ENCODE measurements around the gene TFPT.

Gene TFPT

DNA sequence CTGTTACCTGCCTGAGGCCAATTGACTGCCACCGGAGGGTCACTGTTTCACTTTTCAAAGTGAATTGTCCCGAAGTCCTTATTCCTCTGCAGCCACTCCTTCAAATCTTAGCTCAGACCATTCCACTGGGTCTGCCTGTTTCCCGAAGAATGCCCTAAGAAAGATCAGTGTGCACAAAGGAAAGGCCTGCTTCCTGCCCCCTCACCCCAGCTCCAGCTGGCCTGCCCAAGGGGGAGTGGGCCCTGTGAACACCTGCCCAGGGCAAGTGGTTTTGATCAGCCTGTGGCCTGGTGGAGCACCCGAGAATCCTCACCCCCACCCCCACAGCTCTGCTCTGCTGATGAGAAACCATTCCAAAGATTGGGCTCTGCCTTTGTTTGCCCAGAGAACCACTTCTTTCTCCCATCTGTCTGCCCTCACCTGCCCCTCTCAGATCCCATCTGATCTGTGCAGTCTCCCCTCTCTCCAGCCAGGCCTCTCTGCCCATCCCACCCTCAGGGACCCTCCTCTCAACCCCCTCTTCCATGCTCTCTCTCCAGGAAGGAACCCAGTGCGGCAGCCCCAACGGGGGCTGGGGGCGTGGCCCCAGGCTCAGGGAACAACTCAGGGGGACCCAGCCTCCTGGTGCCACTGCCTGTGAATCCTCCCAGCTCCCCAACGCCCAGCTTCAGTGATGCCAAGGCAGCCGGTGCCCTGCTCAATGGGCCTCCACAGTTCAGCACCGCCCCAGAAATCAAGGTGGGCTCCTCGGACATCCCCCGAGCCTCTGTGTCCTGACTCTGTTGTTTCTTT, 33.8 kb upstream of the TFPT start:
- in situ Hi-C loops (cut with MboI; ENCODE audit: low sequenced_read_pairs): no loop called here

- in situ Hi-C loops (cut with MboI; ENCODE audit: low sequenced_read_pairs): no loop called here
Observed at GRCh38 chr19:54148158-54148557, 32.7 kb upstream of the TFPT start.

- in situ Hi-C loops (cut with MboI; ENCODE audit: low sequenced_read_pairs): no loop called here
Observed at GRCh38 chr19:54147676-54148075, 32.2 kb upstream of the TFPT start.

DNA sequence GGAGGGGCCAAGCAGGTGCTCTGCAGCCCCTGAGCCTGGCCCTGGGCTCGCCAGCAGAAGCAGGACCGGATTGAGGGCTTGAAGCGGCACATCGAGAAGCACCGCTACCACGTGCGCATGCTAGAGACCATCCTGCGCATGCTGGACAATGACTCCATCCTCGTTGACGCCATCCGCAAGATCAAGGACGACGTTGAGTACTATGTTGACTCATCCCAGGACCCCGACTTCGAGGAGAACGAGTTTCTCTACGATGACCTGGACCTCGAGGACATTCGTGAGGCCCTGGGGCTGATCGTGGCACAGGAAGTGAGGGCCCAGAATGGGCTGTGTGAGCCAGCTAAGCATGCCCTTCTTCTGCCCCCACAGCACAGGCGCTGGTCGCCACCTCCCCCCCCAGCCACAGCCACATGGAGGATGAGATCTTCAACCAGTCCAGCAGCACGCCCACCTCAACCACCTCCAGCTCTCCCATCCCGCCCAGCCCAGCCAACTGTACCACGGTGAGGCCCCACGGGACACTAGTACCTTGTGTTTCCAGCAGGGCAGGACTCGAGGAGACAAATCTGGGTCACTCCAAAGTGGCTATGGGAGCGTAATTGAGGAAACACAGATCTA, 30.2 kb upstream of the TFPT start:
- in situ Hi-C loops (cut with MboI; ENCODE audit: low sequenced_read_pairs): no loop called here

- in situ Hi-C loops (cut with MboI; ENCODE audit: low sequenced_read_pairs): no loop called here
Observed at GRCh38 chr19:54142166-54142780, 26.8 kb upstream of the TFPT start.

DNA sequence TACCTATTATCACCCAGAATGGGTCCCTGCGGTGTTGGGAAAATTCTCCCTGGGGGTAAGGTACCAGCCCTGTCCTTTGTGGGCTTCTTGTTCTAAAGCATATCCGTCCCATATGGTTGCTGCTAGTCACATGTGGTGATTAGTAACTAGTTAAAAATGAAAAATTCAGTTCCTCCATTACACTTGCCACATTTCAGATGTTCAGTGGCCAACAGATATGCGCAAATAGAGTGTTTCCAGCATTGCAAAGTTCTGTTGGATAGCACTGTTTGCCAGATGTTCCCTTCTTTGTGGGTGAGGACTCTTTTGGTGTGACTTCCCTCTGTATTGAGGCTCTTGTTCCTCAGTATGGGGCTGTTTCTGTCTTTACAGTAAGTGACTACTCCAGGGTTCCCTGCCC, 25.9 kb upstream of the TFPT start:
- in situ Hi-C loops (cut with MboI; ENCODE audit: low sequenced_read_pairs): no loop called here

- in situ Hi-C loops (cut with MboI; ENCODE audit: low sequenced_read_pairs): no loop called here
Observed at GRCh38 chr19:54138489-54139256, 23.2 kb upstream of the TFPT start.

- in situ Hi-C loops (cut with MboI; ENCODE audit: low sequenced_read_pairs): no loop called here
Observed at GRCh38 chr19:54137699-54138488, 22.4 kb upstream of the TFPT start, which contains the start of gene CNOT3. Gene CNOT3 (plus strand): TSS chr19:54137762. CDS start chr19:54142979, 5,217 bp downstream.

DNA sequence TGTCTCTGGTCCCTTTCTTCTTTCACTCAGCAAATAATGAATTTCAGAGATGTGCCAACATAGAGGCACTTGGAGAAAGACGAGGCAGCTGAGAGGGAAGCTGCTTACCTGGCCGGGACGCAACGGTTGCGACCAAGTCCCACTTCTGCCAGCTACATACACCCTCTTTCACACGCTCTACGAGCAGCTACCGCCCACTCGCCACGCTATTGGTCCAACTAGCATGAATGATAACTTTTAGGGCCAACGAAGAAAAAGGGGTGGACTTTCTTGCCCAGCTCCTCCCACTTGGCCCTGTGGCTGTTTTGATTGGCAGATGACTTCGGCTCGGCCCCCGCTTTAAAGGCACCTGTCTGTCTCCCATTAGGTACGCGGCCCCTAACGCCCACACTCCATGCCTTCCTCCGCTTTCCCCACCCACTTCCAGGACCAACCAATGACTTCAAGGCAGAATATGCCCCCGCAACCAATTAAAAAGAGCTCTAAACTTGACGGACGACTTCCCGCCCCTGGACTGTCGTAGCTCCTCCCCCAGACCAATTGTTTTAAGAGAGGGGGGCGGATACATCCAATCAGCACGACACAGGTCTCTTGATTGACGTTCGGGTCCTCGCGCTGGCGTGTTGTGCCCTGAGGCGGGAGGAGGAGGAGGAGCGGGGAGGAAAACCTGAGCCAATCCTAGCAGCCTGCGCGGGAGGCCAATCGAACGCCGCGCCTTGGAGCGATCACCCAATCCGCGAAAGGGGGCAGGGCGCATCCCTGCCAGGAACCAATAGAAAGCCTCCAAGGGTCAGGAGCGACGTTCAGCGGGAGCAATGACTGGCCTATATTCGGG, 21.6 kb upstream of the TFPT start:
- in situ Hi-C loops (cut with MboI; ENCODE audit: low sequenced_read_pairs): no loop called here

- in situ Hi-C loops (cut with MboI; ENCODE audit: low sequenced_read_pairs): no loop called here
Observed at GRCh38 chr19:54136086-54136863, 20.8 kb upstream of the TFPT start.

DNA sequence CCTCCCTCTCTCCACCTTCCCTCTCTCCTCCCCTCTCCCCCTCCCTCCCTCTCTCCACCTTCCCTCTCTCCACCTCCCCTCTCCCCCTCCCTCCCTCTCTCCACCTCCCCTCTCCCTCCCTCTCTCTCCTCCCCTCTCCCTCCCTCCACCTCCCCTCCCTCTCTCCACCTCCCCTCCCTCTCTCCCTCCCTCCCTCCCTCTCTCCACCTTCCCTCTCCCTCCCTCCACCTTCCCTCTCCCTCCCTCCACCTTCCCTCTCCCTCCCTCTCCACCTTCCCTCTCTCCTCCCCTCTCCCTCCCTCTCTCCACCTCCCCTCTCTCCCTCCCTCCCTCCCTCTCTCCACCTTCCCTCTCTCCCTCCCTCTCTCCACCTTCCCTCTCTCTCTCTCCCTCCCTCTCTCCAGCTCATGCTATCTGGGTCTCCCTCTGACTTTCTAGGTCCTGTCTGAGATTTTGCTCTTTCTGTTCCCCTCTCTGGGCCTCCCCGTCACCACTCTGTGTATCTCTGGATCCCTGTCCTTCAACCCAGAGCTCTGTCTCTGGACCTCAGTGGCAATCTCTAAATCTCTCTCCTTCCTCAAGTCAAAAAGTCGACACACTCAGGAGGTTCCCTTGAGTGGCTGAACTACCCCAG, 18.6 kb upstream of the TFPT start:
- in situ Hi-C loops (cut with MboI; ENCODE audit: low sequenced_read_pairs): no loop called here

GRCh38 chr19:54133312-54133956, 18.0 kb upstream of the TFPT start:
- in situ Hi-C loops (cut with MboI; ENCODE audit: low sequenced_read_pairs): no loop called here

GRCh38 chr19:54129617-54129996, 14.2 kb upstream of the TFPT start:
- in situ Hi-C loops (cut with MboI; ENCODE audit: low sequenced_read_pairs): no loop called here

DNA sequence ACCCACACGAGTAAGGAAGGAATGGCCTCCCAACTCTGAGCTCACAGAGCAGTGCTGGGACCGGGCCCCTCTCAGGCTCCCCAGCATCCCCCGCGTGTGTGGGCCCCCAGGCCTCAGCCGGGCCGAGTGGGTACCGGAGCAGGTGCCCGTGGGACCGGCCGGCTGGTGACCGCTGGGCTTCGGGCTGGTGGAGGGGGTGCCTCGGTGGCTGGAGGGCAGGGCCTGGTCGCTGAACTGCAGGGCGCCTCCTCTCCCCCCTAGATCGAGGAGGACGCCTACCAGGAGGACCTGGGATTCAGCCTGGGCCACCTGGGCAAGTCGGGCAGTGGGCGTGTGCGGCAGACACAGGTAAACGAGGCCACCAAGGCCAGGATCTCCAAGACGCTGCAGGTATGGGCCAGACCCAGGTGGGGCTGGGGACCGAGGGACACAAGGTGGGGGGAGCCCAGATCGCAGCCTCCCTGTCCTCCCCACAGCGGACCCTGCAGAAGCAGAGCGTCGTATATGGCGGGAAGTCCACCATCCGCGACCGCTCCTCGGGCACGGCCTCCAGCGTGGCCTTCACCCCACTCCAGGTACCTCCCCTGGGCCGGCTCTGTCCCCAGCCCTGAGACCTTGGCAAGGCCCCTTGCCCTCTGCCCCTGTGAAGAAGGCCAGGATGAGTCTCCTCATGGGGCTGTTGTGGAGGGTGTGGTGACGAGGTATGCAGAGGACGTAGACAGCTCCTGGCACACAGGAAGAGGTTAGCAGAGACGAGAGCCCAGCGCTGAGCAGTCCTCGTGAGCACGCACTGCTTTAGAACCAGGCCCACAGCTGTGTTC, 13.5 kb upstream of the TFPT start:
- in situ Hi-C loops (cut with MboI; ENCODE audit: low sequenced_read_pairs): no loop called here

DNA sequence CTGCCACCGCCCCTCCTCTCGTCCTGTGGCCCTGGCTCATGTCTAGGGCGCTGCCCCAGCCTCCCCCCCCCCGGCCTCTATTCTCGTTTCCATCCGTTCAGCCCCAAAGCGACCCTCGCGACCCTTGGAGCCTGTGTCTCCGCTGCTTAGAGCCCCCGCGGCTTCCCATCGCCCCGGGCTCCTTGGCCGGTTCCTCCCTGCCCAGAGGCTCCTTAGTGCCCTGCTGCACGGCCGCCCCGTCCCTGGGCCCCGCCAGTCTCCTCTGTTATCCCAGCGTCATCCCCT, 12.9 kb upstream of the TFPT start:
- in situ Hi-C loops (cut with MboI; ENCODE audit: low sequenced_read_pairs): no loop called here

DNA sequence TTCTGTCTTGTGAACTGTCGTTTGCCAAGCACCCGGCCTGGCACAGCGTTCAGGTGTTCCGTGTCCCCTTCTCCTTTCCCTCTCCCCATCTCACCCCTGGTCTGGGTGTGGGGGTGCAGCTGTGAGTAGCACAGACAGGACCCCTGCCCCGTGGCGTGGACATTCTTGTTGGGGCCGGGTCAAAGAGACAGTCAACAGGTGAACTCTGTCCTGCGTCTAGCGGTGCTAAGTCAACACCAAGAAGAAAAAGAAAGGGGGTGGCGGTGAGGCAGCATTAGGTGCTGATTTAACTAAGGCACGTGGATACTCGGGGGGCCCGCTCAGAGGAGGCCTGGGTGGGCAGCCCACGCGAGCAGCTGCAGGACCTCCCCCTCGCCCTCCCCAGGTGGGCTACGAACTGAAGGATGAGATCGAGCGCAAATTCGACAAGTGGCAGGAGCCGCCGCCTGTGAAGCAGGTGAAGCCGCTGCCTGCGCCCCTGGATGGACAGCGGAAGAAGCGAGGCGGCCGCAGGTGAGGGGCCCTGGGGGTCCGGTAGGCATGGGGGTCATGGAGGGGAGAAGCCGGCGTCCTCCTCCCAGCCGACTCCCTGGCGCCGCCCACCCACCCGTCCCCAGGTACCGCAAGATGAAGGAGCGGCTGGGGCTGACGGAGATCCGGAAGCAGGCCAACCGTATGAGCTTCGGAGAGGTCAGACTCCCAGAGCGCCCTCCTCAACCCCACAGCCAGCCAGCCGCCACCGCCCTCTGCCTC, 12.4 kb upstream of the TFPT start:
- in situ Hi-C loops (cut with MboI; ENCODE audit: low sequenced_read_pairs): no loop called here

- in situ Hi-C loops (cut with MboI; ENCODE audit: low sequenced_read_pairs): no loop called here
Observed at GRCh38 chr19:54125713-54126112, 10.3 kb upstream of the TFPT start.

Measured in HL-60/S4 treated with retinoic acid at 250 ng/mL for 4 days and 3 days (cell line).